Inflammatory macrophage (primary cell): ENCODE data around the gene NME7.
"Not testable (repeated sequence)": the region's sequence is repeated elsewhere in the genome, so short reads cannot be mapped to it uniquely, and the experiment has no call there.

Source experiments
- DNase-seq, 2 donors: peaks; one replicate each; pipeline ENCODE4 v3.0.0-alpha.2; 2020 to 2022

NME7 gene

GRCh38 chr1:169212088-169212487 is 155.5 kb downstream of the NME7 start:
- DNase-seq, result no peak

GRCh38 chr1:169207797-169208520 is 159.6 kb downstream of the NME7 start:
- no peak for DNase-seq

GRCh38 chr1:169204157-169204556 is 163.4 kb downstream of the NME7 start:
- DNase-seq, result no peak

GRCh38 chr1:169202791-169203665 is 164.6 kb downstream of the NME7 start:
- no peak for DNase-seq

- DNase-seq, result no peak
Observed at GRCh38 chr1:169201084-169201619, 166.4 kb downstream of the NME7 start.

GRCh38 chr1:169200319-169200718 is 167.3 kb downstream of the NME7 start:
- no peak for DNase-seq

- DNase-seq, result no peak
Observed at GRCh38 chr1:169196581-169196980, 171.0 kb downstream of the NME7 start.

- no peak for DNase-seq
Observed at GRCh38 chr1:169196161-169196560, 171.4 kb downstream of the NME7 start.

- no peak for DNase-seq
Observed at GRCh38 chr1:169193191-169193850, 174.3 kb downstream of the NME7 start.

- no peak for DNase-seq
Observed at GRCh38 chr1:169186106-169186505, 181.5 kb downstream of the NME7 start.

GRCh38 chr1:169184812-169185211 is 182.8 kb downstream of the NME7 start:
- no peak for DNase-seq

GRCh38 chr1:169180174-169180573 is 187.4 kb downstream of the NME7 start:
- DNase-seq, result no peak

GRCh38 chr1:169179431-169179830 is 188.2 kb downstream of the NME7 start:
- DNase-seq, result not testable (repeated sequence)

GRCh38 chr1:169175461-169175860 is 192.1 kb downstream of the NME7 start:
- DNase-seq, result no peak

- DNase-seq, result no peak
Observed at GRCh38 chr1:169163059-169163458, 204.5 kb downstream of the NME7 start.

GRCh38 chr1:169161496-169162194 is 206.0 kb downstream of the NME7 start:
- DNase-seq, result peak; percentile 32 to 41

GRCh38 chr1:169160845-169161495 is 206.6 kb downstream of the NME7 start:
- DNase-seq, result no peak

- no peak for DNase-seq
Observed at GRCh38 chr1:169156580-169156979, 211.0 kb downstream of the NME7 start.

GRCh38 chr1:169155675-169156074 is 211.9 kb downstream of the NME7 start:
- DNase-seq, result no peak

- DNase-seq, result no peak
Observed at GRCh38 chr1:169151338-169151837, 216.2 kb downstream of the NME7 start.

- DNase-seq, result no peak
Observed at GRCh38 chr1:169150641-169151337, 216.8 kb downstream of the NME7 start.
